Thyroid gland (tissue), 4 donors: ENCODE measurements around the gene PFKFB2.

Source experiments
- CTCF ChIP-seq, 6 experiments: fragments of 200-600 bp in 3 of 6; fragments of 450-650 bp in 3 of 6; sonication (generic) in 3 of 6; IDR thresholded peaks; one replicate each; pipeline ENCODE4 v1.5.1; 2016 to 2019; ENCODE audit warnings: antibody characterized with exemption in 6 of 6, mild to moderate bottlenecking in 2 of 6, inconsistent platforms in 1 of 6, moderate library complexity in 1 of 6
- POLR2A ChIP-seq, 2 donors: fragments of 450-650 bp; IDR thresholded peaks; one replicate each; pipeline ENCODE4 v1.6.1; 2017; ENCODE audit warnings: antibody characterized with exemption in 2 of 2, mild to moderate bottlenecking in 2 of 2, moderate library complexity in 1 of 2

GRCh38 chr1:207128336-207128921 lies 75.4 kb downstream of the PFKFB2 start:
- no peak for TF ChIP-seq CTCF (IDR thresholded peaks at IDR 0.05)
- no peak for TF ChIP-seq POLR2A (IDR thresholded peaks at IDR 0.05)
